ENCODE measurements around the gene LHX3. TPM values are rescaled to one million over a fixed set of nuclear protein-coding genes. Genes with fewer than 3 reads are reported as not detected.

The LHX3 gene
- total and polyA plus RNA-seq, 10 of the 15 experiments (the other 5 are each of a cell fraction or from before 2014, with no cell fraction given), result not detected

- no peak overlapping the region for H3K27ac ChIP-seq (ENCODE audit: control insufficient read depth, insufficient read depth)
- ATAC-seq (peak; percentile 34), DNase-seq (ENCODE audit: low read depth, low spot score) (no peak), FAIRE-seq (no peak)
- H3K4me3 ChIP-seq, result no peak overlapping the region
- TF ChIP-seq KDM1A (IDR thresholded peaks at IDR 0.05; ENCODE audit: borderline replicate concordance) (no peak), EZH2 (IDR thresholded peaks at IDR 0.05; ENCODE audit: borderline replicate concordance, control insufficient read depth, low read depth, low read length) (no peak), IRF4 (IDR thresholded peaks at IDR 0.05; ENCODE audit: low read depth, low read length) (no peak), JUND (IDR thresholded peaks at IDR 0.05; ENCODE audit: low read depth, low read length) (no peak), BRCA1 (IDR thresholded peaks at IDR 0.05; ENCODE audit: low read depth, low read length) (no peak), MAX (IDR thresholded peaks at IDR 0.05; ENCODE audit: low read depth, low read length) (no peak), ETV6 (conservative IDR thresholded peaks at IDR 0.05 in 1 of 2, IDR thresholded peaks at IDR 0.05 in 1 of 2; ENCODE audit: borderline replicate concordance in 1 of 2, low read depth in 1 of 2) (no peak), ZNF207 (IDR thresholded peaks at IDR 0.05; ENCODE audit: borderline replicate concordance) (no peak), NFXL1 (IDR thresholded peaks at IDR 0.05; ENCODE audit: borderline replicate concordance) (no peak)
- TF ChIP-seq, protein P1, sequence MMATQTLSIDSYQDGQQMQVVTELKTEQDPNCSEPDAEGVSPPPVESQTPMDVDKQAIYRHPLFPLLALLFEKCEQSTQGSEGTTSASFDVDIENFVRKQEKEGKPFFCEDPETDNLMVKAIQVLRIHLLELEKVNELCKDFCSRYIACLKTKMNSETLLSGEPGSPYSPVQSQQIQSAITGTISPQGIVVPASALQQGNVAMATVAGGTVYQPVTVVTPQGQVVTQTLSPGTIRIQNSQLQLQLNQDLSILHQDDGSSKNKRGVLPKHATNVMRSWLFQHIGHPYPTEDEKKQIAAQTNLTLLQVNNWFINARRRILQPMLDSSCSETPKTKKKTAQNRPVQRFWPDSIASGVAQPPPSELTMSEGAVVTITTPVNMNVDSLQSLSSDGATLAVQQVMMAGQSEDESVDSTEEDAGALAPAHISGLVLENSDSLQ (IDR thresholded peaks at IDR 0.05), result no peak
- RAD21 ChIA-PET (ENCODE audit: unreplicated experiment), result no interaction called here
- no peaks in the 10 kb centered on the region for H3K9me3 ChIP-seq (replicated peaks; ENCODE audit: control insufficient read depth, insufficient read depth, low read length)
- WGBS (ENCODE audit: insufficient coverage, insufficient replicate concordance, low lambda C conversion rate, missing lambda C conversion rate), result 2% methylated on average over 29 of the region's 35 CpGs
- H3K27me3 ChIP-seq (replicated peaks in 1 of 2; ENCODE audit: control insufficient read depth in 2 of 2, insufficient read depth in 2 of 2, low read length in 1 of 2), result peaks cover 13 to 18% of the 10 kb centered on the region in 2 experiments; a peak in 3 of 4 replicates
- CTCF ChIA-PET, result no interaction called here
- POLR2A ChIA-PET, result no interaction called here
- H3K4me1 ChIP-seq (ENCODE audit: control insufficient read depth, insufficient read depth, low read length), result 0 out of 2 replicates have a peak, but pooled peaks cover 4% of the 10 kb centered on the region
- H3K36me3 ChIP-seq (ENCODE audit: control insufficient read depth in 2 of 2, insufficient read depth in 2 of 2, low read length in 1 of 2), result no peaks in the 10 kb centered on the region; a peak in 1 of 4 replicates
- in situ Hi-C loops (cut with MboI) (no loop called here), intact Hi-C loops (cut with micrococcal nuclease; ENCODE audit: unreplicated experiment) (no loop called here)
- no peaks in the 10 kb centered on the region for H3K79me2 ChIP-seq (ENCODE audit: control insufficient read depth, insufficient read depth, low read length)
- H3K4me2 ChIP-seq (ENCODE audit: control insufficient read depth, insufficient read depth), result no peak overlapping the region
- no peaks in the 10 kb centered on the region; the same call in 1 of the 2 replicates for H4K20me1 ChIP-seq (ENCODE audit: control insufficient read depth, insufficient read depth)
- BruUV-seq (replicated peaks), result no TSS peak
- H2AFZ ChIP-seq (ENCODE audit: control insufficient read depth, low read depth, low read length), result no peak overlapping the region
- no peak overlapping the region for H3K9ac ChIP-seq (ENCODE audit: control insufficient read depth, insufficient read depth, low read length)
- SMC1A ChIA-PET (ENCODE audit: uncharacterized antibody, unreplicated experiment), result no interaction called here
These were observed 7.6 kb downstream of the LHX3 start for GRCh38 chr9:136197084-136197875.

All from GM12878 (cell line).